ENCODE measurements around the gene IVL. TPM values are rescaled to one million over a fixed set of nuclear protein-coding genes. Genes with fewer than 3 reads are reported as not detected.

Gene IVL
- total and polyA plus RNA-seq, 2 donors (not counting 3 experiments of a cell fraction or from before 2014, with no cell fraction given): not detected

- no peak for DNase-seq (ENCODE audit: low read depth, low spot score)
- Histone ChIP-seq H4K20me1 (replicated peaks; ENCODE audit: control insufficient read depth, extremely low read depth, insufficient read depth, low read length) (no peaks in the 10 kb centered on the region), H3K4me1 (ENCODE audit: control insufficient read depth, extremely low read depth, insufficient read depth, low read length) (no peaks in the 10 kb centered on the region), H3K4me3 (replicated peaks in 1 of 3; ENCODE audit: insufficient read depth in 1 of 3, low read depth in 1 of 3, low read length in 3 of 3) (no peak overlapping the region), H3K79me2 (ENCODE audit: control insufficient read depth, insufficient read depth, low read length) (no peaks in the 10 kb centered on the region), H3K36me3 (ENCODE audit: control insufficient read depth in 2 of 2, extremely low read depth in 1 of 2, insufficient read depth in 2 of 2, low read length in 2 of 2) (no peaks in the 10 kb centered on the region), H3K4me2 (ENCODE audit: insufficient read depth, low read length) (no peak overlapping the region), H3K27me3 (ENCODE audit: control insufficient read depth in 2 of 2, insufficient read depth in 2 of 2, low read length in 2 of 2) (no peaks in the 10 kb centered on the region), H3K27ac (ENCODE audit: insufficient read depth, low read depth, low read length) (no peak overlapping the region), H2AFZ (ENCODE audit: low read depth, low read length) (no peak overlapping the region), H3K9me1 (replicated peaks; ENCODE audit: control insufficient read depth, extremely low read depth, insufficient read depth, low read length) (no peaks in the 10 kb centered on the region), H3K9me3 (replicated peaks; ENCODE audit: control insufficient read depth, insufficient read depth, low read length) (no peaks in the 10 kb centered on the region), H3K9ac (replicated peaks; ENCODE audit: extremely low read depth, insufficient read depth, low read length) (no peak overlapping the region)
- no TSS peak for BruUV-seq (replicated peaks)
- ChIA-PET CTCF (no interaction called here), POLR2A (no interaction called here)
- no peak for FAIRE-seq
- intact Hi-C loops (cut with micrococcal nuclease): no loop called here
- dilution Hi-C loops (cut with MboI; ENCODE audit: extremely low pct_ligation_motif_present, low sequenced_read_pairs): no loop called here
- TF ChIP-seq EZH2 (IDR thresholded peaks at IDR 0.05; ENCODE audit: borderline replicate concordance, low read depth, low read length, severe bottlenecking): no peak
- TF ChIP-seq CTCF (IDR thresholded peaks at IDR 0.05; ENCODE audit: extremely low read depth in 1 of 2, insufficient read depth in 1 of 2, low read depth in 1 of 2, low read length in 2 of 2): no peak
- TF ChIP-seq FOS (IDR thresholded peaks at IDR 0.05; ENCODE audit: borderline replicate concordance, insufficient read depth, low read length): no peak
- no peak for TF ChIP-seq POLR2AphosphoS5 (IDR thresholded peaks at IDR 0.05; ENCODE audit: insufficient read depth, low read depth, low read length)
- no peak for TF ChIP-seq POLR2A (IDR thresholded peaks at IDR 0.05; ENCODE audit: low read depth, low read length)
- TF ChIP-seq MYC (IDR thresholded peaks at IDR 0.05; ENCODE audit: low read depth, low read length): no peak
- no peak for TF ChIP-seq JUN (IDR thresholded peaks at IDR 0.05; ENCODE audit: borderline replicate concordance, insufficient read depth, insufficient read length, low read depth)
- TF ChIP-seq, protein P1, sequence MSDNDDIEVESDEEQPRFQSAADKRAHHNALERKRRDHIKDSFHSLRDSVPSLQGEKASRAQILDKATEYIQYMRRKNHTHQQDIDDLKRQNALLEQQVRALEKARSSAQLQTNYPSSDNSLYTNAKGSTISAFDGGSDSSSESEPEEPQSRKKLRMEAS (IDR thresholded peaks at IDR 0.05; ENCODE audit: insufficient read depth, insufficient read length): no peak
- TF ChIP-seq GATA2 (IDR thresholded peaks at IDR 0.05; ENCODE audit: insufficient read depth, insufficient read length, low read depth, low read length): no peak
These were observed 860 bp downstream of the IVL start for GRCh38 chr1:152909206-152909605.

Data from endothelial cell of umbilical vein (primary cell).